ENCODE results near the gene SARS1. TPM values are rescaled to one million over a fixed set of nuclear protein-coding genes. Genes with fewer than 3 reads are reported as not detected.

SARS1 gene
- total and polyA plus RNA-seq, 4 donors, result 57.5 to 132 (median 92.8) TPM

- Histone ChIP-seq H3K27me3 (ENCODE audit: control insufficient read depth in 4 of 4, insufficient read depth in 4 of 4, low read length in 3 of 4) (no peaks in the 10 kb centered on the region), H3K9me3 (ENCODE audit: control insufficient read depth in 4 of 4, low read length in 3 of 4) (no peaks in the 10 kb centered on the region), H3K36me3 (ENCODE audit: control insufficient read depth in 4 of 4, insufficient read depth in 3 of 4, low read depth in 1 of 4, low read length in 3 of 4) (no peaks in the 10 kb centered on the region), H3K9ac (ENCODE audit: low read depth in 1 of 2, low read length in 2 of 2) (no peak overlapping the region), H3K4me1 (ENCODE audit: control insufficient read depth in 4 of 4, insufficient read depth in 4 of 4, low read length in 3 of 4) (no peaks in the 10 kb centered on the region), H3K4me3 (ENCODE audit: low read depth in 1 of 3, low read length in 3 of 3) (no peak overlapping the region), H3K27ac (ENCODE audit: low read depth in 1 of 2, low read length in 2 of 2) (no peak overlapping the region)
- WGBS, result 74% methylated on average over 2 of the region's 2 CpGs
- TF ChIP-seq GABPA (IDR thresholded peaks at IDR 0.05 in 1 of 2, conservative IDR thresholded peaks at IDR 0.05 in 1 of 2) (no peak), FOXA2 (IDR thresholded peaks at IDR 0.05) (no peak), TAF1 (conservative IDR thresholded peaks at IDR 0.05) (no peak), HNF4A (conservative IDR thresholded peaks at IDR 0.05) (no peak), EGR1 (IDR thresholded peaks at IDR 0.05; ENCODE audit: low read depth in 2 of 2) (no peak), SP1 (IDR thresholded peaks at IDR 0.05) (no peak), ZBTB33 (IDR thresholded peaks at IDR 0.05) (no peak), FOXA1 (IDR thresholded peaks at IDR 0.05) (no peak), NR2F2 (IDR thresholded peaks at IDR 0.05) (no peak), HNF4G (IDR thresholded peaks at IDR 0.05) (no peak), JUND (IDR thresholded peaks at IDR 0.05) (no peak), RAD21 (IDR thresholded peaks at IDR 0.05) (no peak), RXRA (IDR thresholded peaks at IDR 0.05) (no peak), YY1 (IDR thresholded peaks at IDR 0.05) (no peak)
- TF ChIP-seq, protein P1, sequence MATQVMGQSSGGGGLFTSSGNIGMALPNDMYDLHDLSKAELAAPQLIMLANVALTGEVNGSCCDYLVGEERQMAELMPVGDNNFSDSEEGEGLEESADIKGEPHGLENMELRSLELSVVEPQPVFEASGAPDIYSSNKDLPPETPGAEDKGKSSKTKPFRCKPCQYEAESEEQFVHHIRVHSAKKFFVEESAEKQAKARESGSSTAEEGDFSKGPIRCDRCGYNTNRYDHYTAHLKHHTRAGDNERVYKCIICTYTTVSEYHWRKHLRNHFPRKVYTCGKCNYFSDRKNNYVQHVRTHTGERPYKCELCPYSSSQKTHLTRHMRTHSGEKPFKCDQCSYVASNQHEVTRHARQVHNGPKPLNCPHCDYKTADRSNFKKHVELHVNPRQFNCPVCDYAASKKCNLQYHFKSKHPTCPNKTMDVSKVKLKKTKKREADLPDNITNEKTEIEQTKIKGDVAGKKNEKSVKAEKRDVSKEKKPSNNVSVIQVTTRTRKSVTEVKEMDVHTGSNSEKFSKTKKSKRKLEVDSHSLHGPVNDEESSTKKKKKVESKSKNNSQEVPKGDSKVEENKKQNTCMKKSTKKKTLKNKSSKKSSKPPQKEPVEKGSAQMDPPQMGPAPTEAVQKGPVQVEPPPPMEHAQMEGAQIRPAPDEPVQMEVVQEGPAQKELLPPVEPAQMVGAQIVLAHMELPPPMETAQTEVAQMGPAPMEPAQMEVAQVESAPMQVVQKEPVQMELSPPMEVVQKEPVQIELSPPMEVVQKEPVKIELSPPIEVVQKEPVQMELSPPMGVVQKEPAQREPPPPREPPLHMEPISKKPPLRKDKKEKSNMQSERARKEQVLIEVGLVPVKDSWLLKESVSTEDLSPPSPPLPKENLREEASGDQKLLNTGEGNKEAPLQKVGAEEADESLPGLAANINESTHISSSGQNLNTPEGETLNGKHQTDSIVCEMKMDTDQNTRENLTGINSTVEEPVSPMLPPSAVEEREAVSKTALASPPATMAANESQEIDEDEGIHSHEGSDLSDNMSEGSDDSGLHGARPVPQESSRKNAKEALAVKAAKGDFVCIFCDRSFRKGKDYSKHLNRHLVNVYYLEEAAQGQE (IDR thresholded peaks at IDR 0.05), result no peak
- TF ChIP-seq, protein P2, sequence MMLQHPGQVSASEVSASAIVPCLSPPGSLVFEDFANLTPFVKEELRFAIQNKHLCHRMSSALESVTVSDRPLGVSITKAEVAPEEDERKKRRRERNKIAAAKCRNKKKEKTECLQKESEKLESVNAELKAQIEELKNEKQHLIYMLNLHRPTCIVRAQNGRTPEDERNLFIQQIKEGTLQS (IDR thresholded peaks at IDR 0.05), result no peak
- TF ChIP-seq, protein P3, sequence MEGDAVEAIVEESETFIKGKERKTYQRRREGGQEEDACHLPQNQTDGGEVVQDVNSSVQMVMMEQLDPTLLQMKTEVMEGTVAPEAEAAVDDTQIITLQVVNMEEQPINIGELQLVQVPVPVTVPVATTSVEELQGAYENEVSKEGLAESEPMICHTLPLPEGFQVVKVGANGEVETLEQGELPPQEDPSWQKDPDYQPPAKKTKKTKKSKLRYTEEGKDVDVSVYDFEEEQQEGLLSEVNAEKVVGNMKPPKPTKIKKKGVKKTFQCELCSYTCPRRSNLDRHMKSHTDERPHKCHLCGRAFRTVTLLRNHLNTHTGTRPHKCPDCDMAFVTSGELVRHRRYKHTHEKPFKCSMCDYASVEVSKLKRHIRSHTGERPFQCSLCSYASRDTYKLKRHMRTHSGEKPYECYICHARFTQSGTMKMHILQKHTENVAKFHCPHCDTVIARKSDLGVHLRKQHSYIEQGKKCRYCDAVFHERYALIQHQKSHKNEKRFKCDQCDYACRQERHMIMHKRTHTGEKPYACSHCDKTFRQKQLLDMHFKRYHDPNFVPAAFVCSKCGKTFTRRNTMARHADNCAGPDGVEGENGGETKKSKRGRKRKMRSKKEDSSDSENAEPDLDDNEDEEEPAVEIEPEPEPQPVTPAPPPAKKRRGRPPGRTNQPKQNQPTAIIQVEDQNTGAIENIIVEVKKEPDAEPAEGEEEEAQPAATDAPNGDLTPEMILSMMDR (IDR thresholded peaks at IDR 0.05; ENCODE audit: low read depth, low read length, missing input control), result no peak
- TF ChIP-seq, protein P4, sequence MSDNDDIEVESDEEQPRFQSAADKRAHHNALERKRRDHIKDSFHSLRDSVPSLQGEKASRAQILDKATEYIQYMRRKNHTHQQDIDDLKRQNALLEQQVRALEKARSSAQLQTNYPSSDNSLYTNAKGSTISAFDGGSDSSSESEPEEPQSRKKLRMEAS (IDR thresholded peaks at IDR 0.05), result no peak
- DNase-seq (ENCODE audit: low spot score), result no peak
These were observed 7.4 kb upstream of the SARS1 start for GRCh38 chr1:109206339-109206738.
